GM23338 (cell line): ENCODE results near the gene GNAO1. TPM values are rescaled to one million over a fixed set of nuclear protein-coding genes. Genes with fewer than 3 reads are reported as not detected.
"Not testable (repeated sequence)": the region's sequence is repeated elsewhere in the genome, so short reads cannot be mapped to it uniquely, and the experiment has no call there.

Experiments used
- ATAC-seq: fragments of 200-7000 bp; cut with Tn5 transposase; 3 replicates; pipeline ENCODE4 v1.9.1; 2020
- DNase-seq: peaks from one replicate; pipeline ENCODE4 v3.0.0-alpha.2; 2015; ENCODE audit warnings: low spot score
- H2AFZ ChIP-seq: fragments of 200-600 bp; sonication (generic); 2 replicates; pipeline ENCODE4 v1.8.0; 2016; ENCODE audit warnings: antibody characterized with exemption, mild to moderate bottlenecking, moderate library complexity
- H3F3A ChIP-seq: fragments of 200-600 bp; sonication (generic); replicated peaks from 2 replicates; pipeline ENCODE4 v1.8.0; 2017; ENCODE audit warnings: antibody characterized with exemption, mixed run types, low read depth
- H3K27ac ChIP-seq: fragments of 200-600 bp; sonication (generic); 2 replicates; pipeline ENCODE4 v1.6.1; 2016; ENCODE audit warnings: low read depth
- H3K27me3 ChIP-seq: fragments of 200-600 bp; sonication (generic); 2 replicates; pipeline ENCODE4 v1.8.0; 2016; ENCODE audit warnings: mild to moderate bottlenecking, mixed run types, moderate library complexity; ENCODE audit not compliant: insufficient read depth
- H3K36me3 ChIP-seq: fragments of 200-600 bp; sonication (generic); 2 replicates; pipeline ENCODE4 v1.8.0; 2016; ENCODE audit warnings: mild to moderate bottlenecking; ENCODE audit not compliant: insufficient read depth
- H3K4me1 ChIP-seq: fragments of 200-600 bp; sonication (generic); 2 replicates; pipeline ENCODE4 v1.8.0; 2016; ENCODE audit warnings: mild to moderate bottlenecking, moderate library complexity; ENCODE audit not compliant: insufficient read depth
- H3K4me2 ChIP-seq: fragments of 200-600 bp; sonication (generic); 2 replicates; pipeline ENCODE4 v1.7.1; 2017; ENCODE audit warnings: mixed run types
- H3K4me3 ChIP-seq: fragments of 200-600 bp; sonication (generic); 2 replicates; pipeline ENCODE4 v1.6.1; 2016; ENCODE audit warnings: mixed run types
- H3K79me2 ChIP-seq: fragments of 200-600 bp; sonication (generic); replicated peaks from 2 replicates; pipeline ENCODE4 v1.8.0; 2017; ENCODE audit warnings: mild to moderate bottlenecking; ENCODE audit not compliant: insufficient read depth
- H3K9me2 ChIP-seq: fragments of 200-600 bp; sonication (generic); 2 replicates; pipeline ENCODE4 v1.8.0; 2017; ENCODE audit not compliant: insufficient read depth
- H4K20me1 ChIP-seq: fragments of 200-600 bp; sonication (generic); replicated peaks from 2 replicates; pipeline ENCODE4 v1.8.0; 2017; ENCODE audit warnings: mild to moderate bottlenecking; ENCODE audit not compliant: insufficient read depth
- H3K27ac Mint-ChIP-seq: 2 replicates; pipeline ENCODE4 v1.8.0; 2020; ENCODE audit warnings: inconsistent platforms, mild to moderate bottlenecking, moderate library complexity, mixed read lengths
- H3K27me3 Mint-ChIP-seq: 3 replicates; pipeline ENCODE4 v1.8.0; 2022; ENCODE audit warnings: low read depth, mild to moderate bottlenecking, moderate library complexity, mixed read lengths, inconsistent platforms; ENCODE audit not compliant: insufficient read depth, poor library complexity
- H3K36me3 Mint-ChIP-seq: 3 replicates; pipeline ENCODE4 v1.8.0; 2021; ENCODE audit warnings: low read depth, mild to moderate bottlenecking, inconsistent platforms, moderate library complexity, mixed read lengths
- H3K4me1 Mint-ChIP-seq: 3 replicates; pipeline ENCODE4 v1.8.0; 2020; ENCODE audit warnings: mild to moderate bottlenecking, inconsistent platforms, mixed read lengths
- H3K4me3 Mint-ChIP-seq: 3 replicates; pipeline ENCODE4 v1.8.0; 2021; ENCODE audit warnings: moderate library complexity, mild to moderate bottlenecking, inconsistent platforms, mixed read lengths
- H3K9me3 Mint-ChIP-seq: 3 replicates; pipeline ENCODE4 v1.8.0; 2020; ENCODE audit warnings: moderate library complexity, mild to moderate bottlenecking, inconsistent platforms, mixed read lengths
- CREB1 ChIP-seq: fragments of 250-450 bp; sonication (Bioruptor Pico); IDR thresholded peaks from 2 replicates; pipeline ENCODE4 v1.5.0; 2020; ENCODE audit warnings: low read depth, mild to moderate bottlenecking, moderate library complexity
- EZH2 ChIP-seq: fragments of 200-600 bp; sonication (generic); IDR thresholded peaks from one replicate; pipeline ENCODE4 v1.8.0; 2017; ENCODE audit warnings: antibody characterized with exemption, mild to moderate bottlenecking, low read depth; ENCODE audit not compliant: unreplicated experiment
- EZH2phosphoT487 ChIP-seq: fragments of 200-600 bp; sonication (generic); IDR thresholded peaks from one replicate; pipeline ENCODE4 v1.8.1; 2018; ENCODE audit warnings: antibody characterized with exemption; ENCODE audit not compliant: unreplicated experiment
- JUNB ChIP-seq: IDR thresholded peaks from one replicate; pipeline ENCODE4 v1.6.1; 2016; ENCODE audit warnings: antibody characterized with exemption; ENCODE audit not compliant: unreplicated experiment
- POLR2AphosphoS5 ChIP-seq: IDR thresholded peaks from 2 replicates; pipeline ENCODE4 v1.6.1; 2016; ENCODE audit warnings: antibody characterized with exemption, low read depth
- STAT1 ChIP-seq: IDR thresholded peaks from one replicate; pipeline ENCODE4 v1.6.1; 2016; ENCODE audit warnings: antibody characterized with exemption; ENCODE audit not compliant: unreplicated experiment
- ZNF114 ChIP-seq: fragments of 250-450 bp; sonication (Bioruptor Pico); IDR thresholded peaks from 2 replicates; pipeline ENCODE4 v1.5.0; 2020; ENCODE audit warnings: mild to moderate bottlenecking, moderate library complexity
- ZNF331 ChIP-seq: fragments of 250-450 bp; sonication (Bioruptor Pico); IDR thresholded peaks from 2 replicates; pipeline ENCODE4 v1.5.0; 2020; ENCODE audit warnings: low read depth, mild to moderate bottlenecking, moderate library complexity
- polyA plus RNA-seq: library from polyadenylated mRNA; unstranded; fragments of >200 nt; fragmentation: Nextera tagmentation; extraction: Ambion mirVana; gene quantifications from 2 replicates; pipeline ENCODE4 v1.2.1, GENCODE V29; 2016
- total RNA-seq: library from RNA; depleted of rRNA; stranded (reverse); fragments of >200 nt; shearing (Covaris generic); gene quantifications from 2 replicates; pipeline ENCODE4 v1.2.3, GENCODE V29; 2014
- TF ChIP-seq, protein P1 (sequence below): IDR thresholded peaks from one replicate; pipeline ENCODE4 v1.6.1; 2018; ENCODE audit warnings: antibody characterized with exemption; ENCODE audit not compliant: unreplicated experiment
- TF ChIP-seq, protein P2 (sequence below): IDR thresholded peaks from 2 replicates; pipeline ENCODE4 v1.6.1; 2016; ENCODE audit warnings: antibody characterized with exemption
- TF ChIP-seq, protein P3 (sequence below), 2 experiments: fragments of 200-600 bp in 1 of 2; sonication (generic) in 1 of 2; conservative IDR thresholded peaks; 2 replicates each; pipeline versions ENCODE4 v1.5.1 to v1.6.1; 2016 to 2017; ENCODE audit warnings: antibody characterized with exemption in 2 of 2, low read depth in 2 of 2, mild to moderate bottlenecking in 2 of 2, moderate library complexity in 1 of 2

GNAO1 gene
- total and polyA plus RNA-seq, 2 experiments from 2014 or later = 6.5 to 24.8 TPM

DNA sequence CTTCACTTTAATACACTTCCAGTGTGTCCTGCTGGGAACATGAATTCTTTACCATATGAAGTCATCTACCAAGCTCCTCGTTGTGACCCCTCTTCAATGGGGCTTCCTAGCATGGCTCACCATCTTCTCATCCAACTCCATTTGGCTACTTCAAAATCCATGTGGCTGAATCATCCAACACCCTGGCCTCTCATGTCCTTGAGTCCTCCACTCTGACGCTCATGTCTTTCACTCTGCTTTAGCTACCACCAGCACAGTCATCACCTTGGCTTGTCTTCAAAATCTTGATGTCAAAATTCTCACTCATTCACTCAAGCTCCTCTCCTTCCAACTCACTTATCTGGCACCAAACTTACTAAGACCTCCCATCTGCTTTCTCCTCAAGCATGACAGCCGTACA is 198.3 kb downstream of the GNAO1 start (continued):
- TF ChIP-seq, protein P1, sequence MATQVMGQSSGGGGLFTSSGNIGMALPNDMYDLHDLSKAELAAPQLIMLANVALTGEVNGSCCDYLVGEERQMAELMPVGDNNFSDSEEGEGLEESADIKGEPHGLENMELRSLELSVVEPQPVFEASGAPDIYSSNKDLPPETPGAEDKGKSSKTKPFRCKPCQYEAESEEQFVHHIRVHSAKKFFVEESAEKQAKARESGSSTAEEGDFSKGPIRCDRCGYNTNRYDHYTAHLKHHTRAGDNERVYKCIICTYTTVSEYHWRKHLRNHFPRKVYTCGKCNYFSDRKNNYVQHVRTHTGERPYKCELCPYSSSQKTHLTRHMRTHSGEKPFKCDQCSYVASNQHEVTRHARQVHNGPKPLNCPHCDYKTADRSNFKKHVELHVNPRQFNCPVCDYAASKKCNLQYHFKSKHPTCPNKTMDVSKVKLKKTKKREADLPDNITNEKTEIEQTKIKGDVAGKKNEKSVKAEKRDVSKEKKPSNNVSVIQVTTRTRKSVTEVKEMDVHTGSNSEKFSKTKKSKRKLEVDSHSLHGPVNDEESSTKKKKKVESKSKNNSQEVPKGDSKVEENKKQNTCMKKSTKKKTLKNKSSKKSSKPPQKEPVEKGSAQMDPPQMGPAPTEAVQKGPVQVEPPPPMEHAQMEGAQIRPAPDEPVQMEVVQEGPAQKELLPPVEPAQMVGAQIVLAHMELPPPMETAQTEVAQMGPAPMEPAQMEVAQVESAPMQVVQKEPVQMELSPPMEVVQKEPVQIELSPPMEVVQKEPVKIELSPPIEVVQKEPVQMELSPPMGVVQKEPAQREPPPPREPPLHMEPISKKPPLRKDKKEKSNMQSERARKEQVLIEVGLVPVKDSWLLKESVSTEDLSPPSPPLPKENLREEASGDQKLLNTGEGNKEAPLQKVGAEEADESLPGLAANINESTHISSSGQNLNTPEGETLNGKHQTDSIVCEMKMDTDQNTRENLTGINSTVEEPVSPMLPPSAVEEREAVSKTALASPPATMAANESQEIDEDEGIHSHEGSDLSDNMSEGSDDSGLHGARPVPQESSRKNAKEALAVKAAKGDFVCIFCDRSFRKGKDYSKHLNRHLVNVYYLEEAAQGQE = no peak
- TF ChIP-seq, protein P2, sequence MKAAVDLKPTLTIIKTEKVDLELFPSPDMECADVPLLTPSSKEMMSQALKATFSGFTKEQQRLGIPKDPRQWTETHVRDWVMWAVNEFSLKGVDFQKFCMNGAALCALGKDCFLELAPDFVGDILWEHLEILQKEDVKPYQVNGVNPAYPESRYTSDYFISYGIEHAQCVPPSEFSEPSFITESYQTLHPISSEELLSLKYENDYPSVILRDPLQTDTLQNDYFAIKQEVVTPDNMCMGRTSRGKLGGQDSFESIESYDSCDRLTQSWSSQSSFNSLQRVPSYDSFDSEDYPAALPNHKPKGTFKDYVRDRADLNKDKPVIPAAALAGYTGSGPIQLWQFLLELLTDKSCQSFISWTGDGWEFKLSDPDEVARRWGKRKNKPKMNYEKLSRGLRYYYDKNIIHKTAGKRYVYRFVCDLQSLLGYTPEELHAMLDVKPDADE = no peak
- TF ChIP-seq JUNB (no peak), POLR2AphosphoS5 (no peak), ZNF114 (CRISPR knock-in tag) (no peak)
- TF ChIP-seq, protein P3, sequence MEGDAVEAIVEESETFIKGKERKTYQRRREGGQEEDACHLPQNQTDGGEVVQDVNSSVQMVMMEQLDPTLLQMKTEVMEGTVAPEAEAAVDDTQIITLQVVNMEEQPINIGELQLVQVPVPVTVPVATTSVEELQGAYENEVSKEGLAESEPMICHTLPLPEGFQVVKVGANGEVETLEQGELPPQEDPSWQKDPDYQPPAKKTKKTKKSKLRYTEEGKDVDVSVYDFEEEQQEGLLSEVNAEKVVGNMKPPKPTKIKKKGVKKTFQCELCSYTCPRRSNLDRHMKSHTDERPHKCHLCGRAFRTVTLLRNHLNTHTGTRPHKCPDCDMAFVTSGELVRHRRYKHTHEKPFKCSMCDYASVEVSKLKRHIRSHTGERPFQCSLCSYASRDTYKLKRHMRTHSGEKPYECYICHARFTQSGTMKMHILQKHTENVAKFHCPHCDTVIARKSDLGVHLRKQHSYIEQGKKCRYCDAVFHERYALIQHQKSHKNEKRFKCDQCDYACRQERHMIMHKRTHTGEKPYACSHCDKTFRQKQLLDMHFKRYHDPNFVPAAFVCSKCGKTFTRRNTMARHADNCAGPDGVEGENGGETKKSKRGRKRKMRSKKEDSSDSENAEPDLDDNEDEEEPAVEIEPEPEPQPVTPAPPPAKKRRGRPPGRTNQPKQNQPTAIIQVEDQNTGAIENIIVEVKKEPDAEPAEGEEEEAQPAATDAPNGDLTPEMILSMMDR (conservative IDR thresholded peaks at IDR 0.05; ENCODE audit: low read depth in 2 of 2) = no peak

DNA sequence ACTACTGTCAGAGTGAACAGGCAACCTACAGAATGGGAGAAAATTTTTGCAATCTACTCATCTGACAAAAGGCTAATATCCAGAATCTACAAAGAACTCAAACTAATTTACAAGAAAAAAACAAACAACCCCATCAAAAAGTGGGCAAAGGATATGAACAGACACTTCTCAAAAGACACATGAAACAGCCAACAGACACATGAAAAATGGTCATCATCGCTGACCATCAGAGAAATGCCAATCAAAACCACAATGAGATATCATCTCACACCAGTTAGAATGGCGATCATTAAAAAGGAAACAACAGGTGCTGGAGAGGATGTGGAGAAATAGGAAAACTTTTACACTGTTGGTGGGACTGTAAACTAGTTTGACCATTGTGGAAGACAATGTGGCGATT is 205.4 kb downstream of the GNAO1 start:
- not testable (repeated sequence) for ATAC-seq, H3K27ac Mint-ChIP-seq, H3K4me3 ChIP-seq, H3K4me3 Mint-ChIP-seq, H3K4me1 ChIP-seq, H3K27ac ChIP-seq, H3K79me2 ChIP-seq, H3K27me3 ChIP-seq, H2AFZ ChIP-seq, H4K20me1 ChIP-seq, H3K4me1 Mint-ChIP-seq, H3K9me3 Mint-ChIP-seq, H3K27me3 Mint-ChIP-seq, H3F3A ChIP-seq, H3K4me2 ChIP-seq, H3K9me2 ChIP-seq, H3K36me3 ChIP-seq, DNase-seq
- H3K36me3 Mint-ChIP-seq = peaks cover 42% of the 10 kb centered on the region

DNA sequence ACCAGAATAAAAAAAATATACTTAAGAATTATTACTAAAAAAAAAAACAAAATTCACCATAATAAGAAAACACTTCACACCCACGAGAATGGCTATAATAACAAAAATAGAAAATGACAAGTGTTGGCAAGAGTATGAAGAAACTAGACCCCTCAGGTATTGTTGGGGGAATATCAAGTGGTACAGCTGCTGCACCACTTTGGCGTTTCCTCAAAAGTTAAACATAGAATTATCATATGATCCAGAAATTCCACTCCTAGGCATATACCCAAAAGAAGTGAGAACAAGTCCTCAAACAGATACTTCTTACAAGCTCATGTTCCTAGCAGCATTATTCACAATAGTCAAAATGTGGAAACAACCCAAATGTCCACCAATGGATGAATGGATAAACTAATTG is 207.8 kb downstream of the GNAO1 start:
- 0 out of 2 replicates have a peak, but pooled peaks cover 14% of the 10 kb centered on the region for H3K36me3 ChIP-seq
- H3F3A ChIP-seq = no peaks in the 10 kb centered on the region
- Mint-ChIP-seq H3K4me3 (no peak overlapping the region), H3K4me1 (no peaks in the 10 kb centered on the region), H3K36me3 (peaks cover 28% of the 10 kb centered on the region), H3K9me3 (no peaks in the 10 kb centered on the region), H3K27me3 (peaks cover 2% of the 10 kb centered on the region), H3K27ac (no peak overlapping the region)
- H3K4me3 ChIP-seq = no peak overlapping the region
- no peaks in the 10 kb centered on the region for H3K9me2 ChIP-seq
- no peaks in the 10 kb centered on the region for H3K27me3 ChIP-seq
- H3K79me2 ChIP-seq = no peaks in the 10 kb centered on the region
- H4K20me1 ChIP-seq = no peaks in the 10 kb centered on the region
- DNase-seq (no peak), ATAC-seq (no peak)
- H3K4me2 ChIP-seq = no peak overlapping the region
- H2AFZ ChIP-seq = no peak overlapping the region
- H3K27ac ChIP-seq = no peak overlapping the region
- no peaks in the 10 kb centered on the region for H3K4me1 ChIP-seq
- TF ChIP-seq POLR2AphosphoS5 (no peak), EZH2phosphoT487 (no peak), CREB1 (CRISPR knock-in tag) (no peak), STAT1 (no peak), EZH2 (no peak), ZNF331 (CRISPR knock-in tag) (no peak)
- TF ChIP-seq, protein P2 = no peak
- TF ChIP-seq, protein P3 (conservative IDR thresholded peaks at IDR 0.05; ENCODE audit: low read depth in 2 of 2) = no peak
